COLO668 (cell line): Measurements from ENCODE around the gene HEATR5A.

ENCODE experiments used
- DNase-seq: peaks from one replicate; lab custom pipeline; 2025; ENCODE audit not compliant: unreplicated experiment; lab: John Stamatoyannopoulos, UW

The HEATR5A gene

GRCh38 chr14:31428011-31428410 is 7.7 kb upstream of the HEATR5A start:
- no peak for DNase-seq

GRCh38 chr14:31426663-31427062 is 6.3 kb upstream of the HEATR5A start:
- no peak for DNase-seq

GRCh38 chr14:31425905-31426304 is 5.6 kb upstream of the HEATR5A start:
- DNase-seq = no peak

- no peak for DNase-seq
These were observed 850 bp upstream of the HEATR5A start for GRCh38 chr14:31421200-31421599.

GRCh38 chr14:31419967-31420318 is 407 bp downstream of the HEATR5A start:
- peak; percentile 72 for DNase-seq

GRCh38 chr14:31419179-31419966 is 977 bp downstream of the HEATR5A start:
- no peak for DNase-seq

GRCh38 chr14:31418440-31418839 is 1.9 kb downstream of the HEATR5A start:
- DNase-seq = no peak

GRCh38 chr14:31414190-31414833 is 6.0 kb downstream of the HEATR5A start:
- no peak for DNase-seq

GRCh38 chr14:31411218-31411727 is 9.1 kb downstream of the HEATR5A start:
- DNase-seq = no peak

- DNase-seq = no peak
These were observed 10.2 kb downstream of the HEATR5A start for GRCh38 chr14:31410048-31410650.

GRCh38 chr14:31408421-31408820 is 11.9 kb downstream of the HEATR5A start:
- no peak for DNase-seq

- no peak for DNase-seq
These were observed 14.6 kb downstream of the HEATR5A start for GRCh38 chr14:31405599-31406232.

- no peak for DNase-seq
These were observed 15.2 kb downstream of the HEATR5A start for GRCh38 chr14:31405106-31405505.

- no peak for DNase-seq
These were observed 16.6 kb downstream of the HEATR5A start for GRCh38 chr14:31403707-31404106.

GRCh38 chr14:31402764-31403439 is 17.4 kb downstream of the HEATR5A start:
- no peak for DNase-seq

GRCh38 chr14:31401369-31401932 is 18.9 kb downstream of the HEATR5A start:
- no peak for DNase-seq

GRCh38 chr14:31400031-31400638 is 20.2 kb downstream of the HEATR5A start:
- DNase-seq = no peak

GRCh38 chr14:31395572-31396205 is 24.7 kb downstream of the HEATR5A start:
- no peak for DNase-seq

GRCh38 chr14:31395119-31395518 is 25.2 kb downstream of the HEATR5A start:
- no peak for DNase-seq

- no peak for DNase-seq
These were observed 28.3 kb downstream of the HEATR5A start for GRCh38 chr14:31391977-31392503.
